Measurements from ENCODE around the gene TRANK1.
"Not testable (repeated sequence)": the region's sequence is repeated elsewhere in the genome, so short reads cannot be mapped to it uniquely, and the experiment has no call there.

TRANK1 gene

DNA sequence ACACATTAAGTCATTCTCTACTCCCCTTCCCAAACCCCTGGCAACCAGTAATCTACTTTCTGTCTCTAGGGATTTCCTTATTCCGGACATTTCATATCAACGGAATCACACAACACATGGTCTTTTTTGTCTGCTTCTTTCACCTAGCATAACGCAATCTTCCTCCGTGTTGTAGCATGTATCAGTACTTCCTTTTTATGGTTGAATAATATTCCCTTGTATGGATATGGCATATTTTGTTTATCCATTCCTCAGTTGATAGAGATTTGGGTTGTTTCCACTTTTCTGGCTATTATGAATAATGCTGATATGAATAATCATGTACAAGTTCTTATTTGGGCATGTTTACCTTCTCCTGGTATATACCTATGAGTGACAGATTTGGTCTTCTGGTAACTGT is 63.1 kb downstream of the TRANK1 start:
- no peak for DNase-seq

DNA sequence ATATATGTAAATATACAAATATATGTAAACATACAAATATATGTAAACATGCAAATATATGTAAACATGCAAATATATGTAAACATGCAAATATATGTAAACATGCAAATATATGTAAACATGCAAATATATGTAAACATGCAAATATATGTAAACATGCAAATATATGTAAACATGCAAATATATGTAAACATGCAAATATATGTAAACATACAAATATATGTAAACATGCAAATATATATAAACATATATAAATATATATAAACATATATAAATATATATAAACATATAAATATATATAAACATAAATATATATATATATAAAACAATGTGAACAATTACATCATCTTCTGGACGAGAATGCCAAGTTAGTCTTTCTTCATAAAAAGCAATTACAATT is 65.0 kb downstream of the TRANK1 start:
- not testable (repeated sequence) for DNase-seq

DNA sequence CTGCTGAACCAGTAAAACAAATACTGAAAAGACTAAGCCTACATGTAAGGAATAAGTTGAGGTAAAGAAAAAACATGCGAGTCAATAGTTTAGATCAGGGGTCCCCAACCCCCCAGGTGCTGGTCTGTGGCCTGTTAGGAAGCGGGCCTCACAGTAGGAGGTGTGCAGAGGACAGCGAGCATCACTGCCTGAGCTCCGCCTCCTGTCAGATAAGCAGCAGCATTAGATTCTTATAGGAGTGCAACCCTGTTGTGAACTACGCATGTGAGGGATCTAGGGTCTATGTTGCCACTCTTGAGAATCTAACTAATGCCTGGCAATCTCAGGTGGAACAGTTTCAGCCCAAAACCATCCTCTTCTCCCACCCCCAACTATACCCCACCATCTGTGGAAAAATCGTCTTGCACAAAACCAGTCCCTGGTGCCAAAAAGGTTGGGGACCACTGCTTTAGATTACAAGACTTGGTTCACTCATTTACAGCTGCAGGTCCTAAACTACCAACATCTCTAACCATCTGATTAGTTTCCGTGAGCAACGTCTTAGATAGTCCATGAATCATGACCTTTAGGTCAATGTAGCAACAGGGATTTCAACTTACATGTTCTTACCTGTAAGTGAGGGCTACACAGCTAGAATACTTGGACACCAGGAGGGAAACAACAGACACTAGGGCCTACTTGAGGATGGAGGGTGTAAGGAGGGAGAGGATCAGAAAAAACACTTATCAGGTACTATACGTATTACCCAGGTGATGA is 66.7 kb downstream of the TRANK1 start:
- DNase-seq = no peak

DNA sequence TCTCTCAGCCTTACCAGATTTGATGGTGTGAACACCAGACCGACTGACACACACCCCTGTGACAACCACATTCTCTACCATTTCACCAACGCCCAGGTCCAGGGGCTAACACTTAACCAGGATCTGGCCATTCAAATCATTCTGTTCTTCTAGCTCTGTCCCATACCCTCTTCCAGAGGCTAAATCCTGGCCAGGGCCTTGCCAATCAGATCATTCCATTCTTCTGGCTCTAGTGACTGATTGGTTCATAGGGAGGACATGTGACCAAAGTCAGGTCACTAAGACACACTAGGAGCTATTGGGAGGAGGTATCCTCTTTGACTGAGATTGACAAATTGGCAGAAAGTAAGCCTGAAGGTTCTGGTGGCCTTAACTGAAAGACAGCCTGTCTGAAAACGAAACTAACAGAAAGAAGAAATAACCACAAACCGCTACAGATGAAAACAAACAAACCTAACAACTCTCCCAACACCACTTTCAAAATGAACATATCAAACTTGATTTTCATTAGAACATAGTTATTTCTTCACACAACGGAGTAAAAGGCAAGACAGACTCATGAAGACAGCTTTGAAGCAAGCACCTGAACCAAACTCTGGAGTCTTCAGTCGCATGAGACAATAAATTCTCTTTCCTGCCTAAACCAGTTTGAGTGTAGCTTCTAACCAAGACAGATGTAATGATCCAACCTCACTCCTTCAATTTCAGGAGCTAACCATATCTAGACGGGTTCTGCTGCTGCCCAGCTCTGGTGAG is 68.5 kb downstream of the TRANK1 start:
- DNase-seq = peak; percentile 7

DNA sequence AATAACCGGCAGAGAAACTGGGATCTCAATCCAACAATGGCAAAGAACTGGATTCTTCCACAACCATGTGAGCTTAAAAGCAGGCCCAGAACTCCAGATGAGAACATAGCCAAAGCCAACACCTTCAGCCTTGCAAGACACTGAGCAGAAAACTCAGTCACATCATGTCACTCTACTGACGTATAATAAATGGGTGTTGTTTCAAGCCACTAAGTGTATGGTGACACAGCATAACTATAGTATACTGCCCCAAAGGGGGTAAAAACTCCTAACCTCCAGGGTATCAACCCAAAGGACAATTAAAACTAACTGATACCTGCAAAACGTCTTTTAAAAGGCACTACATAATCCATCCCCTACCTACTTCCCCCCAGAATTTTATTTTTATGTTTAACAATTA is 69.5 kb downstream of the TRANK1 start:
- DNase-seq = no peak

DNA sequence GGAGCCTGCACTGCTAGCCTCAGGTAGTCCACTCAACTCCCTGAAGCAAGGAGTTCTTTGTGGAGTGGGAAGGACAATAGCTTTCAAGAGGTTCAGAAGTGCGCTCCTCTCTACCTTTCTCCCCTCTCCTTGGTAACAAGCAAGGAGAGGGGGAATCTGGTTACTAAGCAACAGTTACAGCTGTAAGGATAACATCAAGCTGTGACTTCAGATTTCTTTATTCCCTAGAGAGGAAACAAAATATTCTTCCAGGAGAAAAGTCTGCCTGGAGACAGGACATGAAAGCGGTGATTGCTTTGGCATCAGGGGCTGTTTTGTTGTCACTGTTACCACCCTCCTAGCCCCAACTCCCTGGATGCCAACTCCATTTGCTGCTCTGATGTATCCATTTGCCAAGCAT is 70.4 kb downstream of the TRANK1 start:
- no peak for DNase-seq

DNA sequence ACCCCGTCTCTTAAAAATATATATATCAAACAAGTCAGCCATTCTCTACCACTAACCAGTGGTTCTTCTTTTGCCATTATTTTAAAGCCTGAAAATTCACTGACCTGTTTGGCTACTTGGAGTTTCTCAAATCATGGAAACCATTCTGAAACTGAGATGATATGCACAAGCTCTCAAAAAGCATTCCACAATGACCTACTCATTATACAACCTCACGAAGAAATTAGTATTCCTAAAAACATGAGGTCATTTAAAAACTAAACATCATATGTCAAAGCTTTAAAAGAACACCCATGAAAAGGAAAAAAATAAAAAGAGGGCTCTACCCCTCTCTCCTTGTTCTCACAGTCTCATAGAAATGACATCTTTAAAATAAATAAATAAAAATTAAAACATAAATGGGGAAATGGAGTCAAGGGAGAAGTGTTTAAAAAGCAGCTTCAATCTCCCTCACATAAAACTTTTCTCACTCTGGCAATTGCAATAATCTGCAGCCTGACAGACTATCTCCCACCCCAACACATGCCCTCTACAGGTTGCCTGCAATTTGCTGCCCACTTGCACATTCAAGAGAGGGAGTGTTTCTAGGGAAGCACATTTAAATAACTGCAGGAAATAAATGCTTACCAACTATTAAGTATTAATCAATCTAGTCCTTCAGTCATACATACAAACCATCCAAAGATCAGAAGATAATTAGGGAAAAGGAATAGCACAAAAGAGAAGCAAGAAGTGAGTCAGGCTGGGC is 73.3 kb downstream of the TRANK1 start:
- no peak for DNase-seq

DNA sequence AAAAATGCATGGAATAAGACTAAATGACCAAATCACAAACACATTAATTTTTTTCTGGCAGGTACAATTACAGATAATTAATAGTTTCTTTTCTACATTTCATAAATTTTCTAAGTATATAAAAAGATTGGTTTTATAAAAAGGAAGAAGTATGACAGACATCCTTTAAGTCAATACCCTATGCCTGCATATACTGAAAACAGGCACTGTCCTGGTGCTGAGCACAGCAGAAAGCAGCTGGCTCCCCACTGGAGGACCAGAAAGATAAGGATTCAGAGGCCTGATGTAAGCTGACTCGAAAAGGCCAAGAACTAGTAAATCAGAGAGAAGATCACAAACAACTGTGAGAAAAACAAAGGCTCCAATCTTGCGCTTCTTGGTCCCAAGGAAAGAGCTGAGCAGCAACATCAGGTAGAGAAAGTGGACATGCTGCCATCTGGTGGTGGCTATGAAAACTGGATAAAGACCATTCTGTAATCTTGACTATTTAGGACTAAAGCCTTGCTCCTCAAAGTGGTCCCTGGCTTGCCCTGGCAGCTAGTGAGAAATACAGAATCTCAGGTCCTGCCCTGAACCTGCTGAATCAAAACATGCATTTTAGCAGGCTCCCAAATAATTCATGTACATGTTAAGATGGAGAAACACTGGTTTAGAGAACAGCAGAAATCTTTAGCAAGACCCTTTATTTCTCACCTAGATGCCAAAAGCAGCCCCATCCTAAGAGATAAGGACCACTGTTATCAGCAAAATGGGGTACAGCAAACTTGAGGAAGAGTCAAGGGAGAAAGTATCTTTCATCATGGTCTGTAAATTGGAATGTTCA is 76.0 kb downstream of the TRANK1 start:
- peak; percentile 17 for DNase-seq

DNA sequence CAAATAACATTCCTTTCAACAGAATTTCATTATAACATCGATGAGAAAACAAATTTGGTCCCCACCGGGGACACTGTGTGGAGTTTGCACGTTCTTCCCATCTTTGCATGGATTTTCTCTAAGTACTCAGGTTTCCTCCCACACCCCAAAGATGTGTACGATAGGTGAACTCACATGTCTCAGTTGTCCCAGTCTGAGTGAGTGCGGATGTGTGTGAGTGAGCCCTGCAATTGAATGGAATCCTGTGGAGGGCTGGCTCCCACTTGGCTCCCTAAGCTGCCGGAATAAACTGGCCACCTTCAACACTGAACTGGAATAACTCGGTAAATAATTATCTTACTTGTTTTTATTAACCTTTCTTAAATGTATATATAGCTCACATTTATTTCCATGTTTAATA is 77.0 kb downstream of the TRANK1 start:
- no peak for DNase-seq

DNA sequence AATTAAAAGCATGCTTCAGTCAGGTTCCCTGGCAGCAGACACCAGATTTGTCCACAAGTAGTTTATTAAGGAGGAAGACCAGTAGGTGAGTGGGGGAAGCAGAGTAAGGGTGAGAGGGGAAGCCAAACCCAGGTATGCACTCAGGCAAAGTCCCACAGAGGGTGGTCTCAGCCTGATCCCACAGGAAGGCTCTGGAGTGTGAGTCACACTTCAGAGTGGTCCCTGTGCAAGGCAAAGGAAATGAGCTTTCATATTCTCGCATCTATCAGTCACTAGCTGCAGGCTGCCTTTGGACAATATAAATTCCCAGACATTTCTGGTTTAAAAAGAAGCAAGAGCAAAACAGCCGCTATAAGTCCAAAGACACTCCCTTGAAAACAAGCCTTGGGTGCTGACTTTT is 78.5 kb downstream of the TRANK1 start:
- DNase-seq = no peak

DNA sequence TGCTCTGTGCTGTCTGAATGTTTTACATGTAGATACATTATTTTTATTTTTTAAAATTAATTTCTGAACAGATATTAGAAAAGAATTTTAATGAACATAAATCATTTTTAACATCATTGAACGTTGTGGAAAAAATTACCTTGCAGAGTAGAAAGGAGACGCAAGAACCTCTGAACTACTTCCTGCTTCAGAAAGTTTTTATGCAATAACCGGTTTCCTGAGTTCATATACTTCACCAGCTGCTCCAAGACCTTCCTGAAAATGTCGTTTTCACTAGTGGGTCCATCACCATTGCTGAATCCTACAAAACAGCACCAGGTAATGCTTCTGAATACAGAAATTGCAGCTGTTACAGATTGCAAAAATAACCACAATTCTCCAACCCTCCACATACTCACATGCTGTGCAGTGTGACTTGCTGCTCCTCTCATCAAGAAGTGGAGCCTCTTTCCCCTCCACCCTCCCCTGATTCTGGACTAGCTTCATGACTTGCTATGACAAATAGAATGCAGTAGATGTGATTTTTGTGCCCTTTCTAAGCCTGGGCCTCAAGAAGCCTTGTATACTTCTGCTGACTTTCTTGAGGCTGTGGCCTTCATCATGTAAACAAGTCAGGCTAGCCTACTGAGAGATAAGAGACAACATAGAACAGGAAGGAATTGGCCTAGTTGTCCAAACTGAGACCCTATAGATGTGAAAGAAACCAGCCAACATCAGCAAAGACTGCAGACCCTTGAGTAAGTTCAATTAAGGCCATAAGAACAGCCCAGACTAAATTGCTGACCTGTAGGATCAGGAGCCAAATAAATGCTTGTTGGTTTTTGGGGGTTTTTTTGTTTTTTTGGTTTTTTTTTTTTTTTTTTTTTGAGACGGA is 80.4 kb downstream of the TRANK1 start:
- DNase-seq = no peak

DNA sequence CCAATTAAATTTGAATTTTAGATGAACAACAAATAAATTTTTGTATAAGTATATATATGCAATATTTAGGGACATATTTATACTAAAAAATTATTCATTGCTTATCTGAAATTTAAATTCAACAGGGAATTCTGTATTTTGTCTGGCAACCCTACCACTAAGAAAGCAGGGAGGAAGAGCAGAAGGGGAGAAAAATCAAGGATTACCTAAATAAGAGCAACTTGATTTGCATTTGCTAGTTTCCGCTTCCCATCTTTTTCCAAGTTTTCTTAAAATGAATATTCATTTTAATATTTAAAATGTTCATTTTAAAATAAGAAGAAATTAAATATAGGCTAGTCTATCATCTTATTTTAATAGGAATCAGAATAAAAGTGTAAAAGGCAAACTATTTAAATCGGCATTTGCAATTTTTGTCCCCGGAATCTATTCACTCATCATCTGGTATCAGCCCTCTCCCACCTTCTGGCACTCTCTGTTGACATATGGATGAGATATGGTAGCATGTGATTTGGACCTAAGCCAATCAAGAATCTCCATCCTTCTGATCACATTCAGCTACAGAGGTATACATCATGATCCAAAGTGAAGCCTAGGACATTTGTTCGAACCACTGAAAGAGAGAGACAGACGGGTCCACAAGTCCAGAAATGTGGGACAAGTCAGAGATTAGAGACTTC is 82.6 kb downstream of the TRANK1 start:
- no peak for DNase-seq

DNA sequence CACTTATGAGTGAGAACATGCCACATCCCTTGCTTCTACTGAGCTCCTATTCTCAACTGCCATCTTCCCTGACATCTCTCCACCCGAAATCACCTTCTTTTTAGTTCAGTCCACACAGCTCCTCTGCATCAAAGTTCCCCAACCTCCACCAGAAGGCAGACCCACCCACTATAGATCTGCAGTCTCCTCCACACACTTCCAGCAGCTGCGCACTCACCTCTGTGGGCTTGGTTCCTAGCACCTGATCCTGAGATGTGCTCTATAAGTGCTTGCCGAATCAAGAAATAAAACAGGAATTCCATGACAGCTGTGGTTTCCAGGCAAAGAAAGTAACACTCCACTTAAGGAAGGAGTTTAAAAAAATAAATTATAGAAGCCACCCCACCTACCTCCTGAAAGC is 85.4 kb downstream of the TRANK1 start:
- DNase-seq = no peak

DNA sequence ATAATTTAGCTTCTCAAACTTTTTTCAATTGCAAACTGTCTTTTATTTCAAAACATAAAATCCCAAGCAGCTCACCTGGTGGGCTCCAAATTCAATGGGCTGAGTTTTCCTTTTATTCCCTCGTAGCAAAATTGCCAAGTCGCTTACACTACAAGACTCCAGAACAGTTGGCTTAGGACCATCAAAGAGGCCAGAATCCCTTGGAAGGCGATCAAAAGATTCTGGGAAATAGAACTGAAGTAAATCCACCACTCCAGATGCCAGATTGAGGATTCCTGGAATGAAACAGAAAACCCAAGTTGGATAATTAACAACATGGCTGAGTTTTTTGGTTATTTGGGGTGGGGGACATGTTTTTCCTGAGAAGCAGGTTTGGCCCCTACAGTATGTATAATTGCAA is 92.8 kb downstream of the TRANK1 start:
- no peak for DNase-seq

DNA sequence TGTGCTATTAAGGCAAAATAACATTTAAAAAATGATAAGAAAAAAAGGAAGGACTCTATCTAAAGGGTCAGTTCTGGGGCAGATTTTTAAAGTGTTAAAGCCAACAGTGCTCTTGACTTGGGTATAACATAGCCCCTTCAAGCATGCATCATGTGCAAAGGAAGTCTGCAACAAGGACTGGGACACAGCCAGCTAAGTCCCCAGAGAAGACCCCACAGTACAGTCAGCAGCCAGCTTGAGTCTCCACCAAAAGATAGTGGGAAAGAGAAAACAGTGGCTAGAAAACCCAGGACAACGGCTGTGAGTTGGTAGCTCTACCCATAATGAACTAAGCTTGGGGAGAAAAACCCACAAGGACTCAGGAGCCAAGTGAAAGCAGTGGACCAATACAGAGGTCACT is 94.1 kb downstream of the TRANK1 start:
- DNase-seq = no peak

DNA sequence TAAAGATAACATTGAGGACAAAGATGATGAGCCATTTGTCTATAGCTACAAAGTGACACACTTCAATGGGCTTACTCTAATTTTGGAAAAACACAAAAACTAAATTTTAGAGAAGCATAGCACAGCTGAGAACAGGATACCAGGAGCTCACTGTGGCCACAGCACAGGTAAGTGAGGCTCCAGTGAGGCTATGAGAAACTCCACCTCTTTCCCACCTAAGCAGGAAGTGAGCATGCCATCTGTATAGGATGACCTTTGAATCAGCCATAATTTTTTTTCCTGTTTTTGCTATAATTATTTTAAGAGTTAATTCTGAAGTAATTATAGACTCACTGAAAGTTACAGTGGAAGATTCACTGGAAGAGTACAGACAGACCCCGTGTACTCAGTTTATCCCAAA is 98.4 kb downstream of the TRANK1 start:
- no peak for DNase-seq

DNA sequence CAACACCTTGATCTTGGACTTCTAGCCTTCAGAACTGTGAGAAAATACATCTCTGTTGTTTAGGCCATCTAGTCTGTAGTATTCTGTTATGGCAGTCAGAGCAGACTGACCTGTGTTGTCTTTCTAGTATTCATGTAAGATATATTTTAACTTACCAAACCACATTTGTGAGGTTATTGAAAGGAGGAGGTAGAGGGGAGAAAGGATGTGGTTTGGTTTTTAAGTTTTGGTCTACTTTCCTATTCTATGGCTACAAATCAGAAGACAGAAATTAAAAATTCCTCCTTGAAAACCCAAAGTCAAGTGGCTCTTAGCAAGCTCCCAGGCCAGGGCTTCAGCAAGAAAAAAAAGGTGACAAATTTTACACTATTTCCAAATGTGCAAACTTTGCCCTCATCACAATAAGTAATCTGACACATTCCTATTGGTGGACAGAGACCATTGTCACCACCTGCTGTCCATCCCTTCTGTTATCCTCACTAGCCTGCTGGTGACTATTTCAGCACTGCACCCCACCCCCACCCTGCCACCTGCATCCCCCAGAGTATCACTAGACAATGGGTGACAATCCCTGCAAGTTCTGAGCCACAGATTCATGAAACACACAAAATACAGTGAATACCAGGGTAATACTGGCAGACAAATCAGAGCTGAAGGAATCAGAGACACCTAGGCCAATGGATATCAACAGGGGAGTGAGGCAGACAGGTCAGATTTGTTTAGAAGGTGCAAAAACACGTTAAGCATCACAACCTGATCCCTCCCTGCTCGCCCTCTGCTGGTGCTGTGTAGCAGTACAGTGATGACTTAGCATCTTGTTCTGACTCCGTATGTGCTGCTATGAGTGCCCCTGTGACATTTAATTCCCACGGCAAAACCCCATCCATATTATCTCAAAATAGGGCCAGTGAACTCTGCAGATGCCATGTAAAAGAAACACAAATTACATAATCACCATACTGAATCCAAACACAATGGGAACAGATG is 101.5 kb downstream of the TRANK1 start:
- peak; percentile 16 for DNase-seq

DNA sequence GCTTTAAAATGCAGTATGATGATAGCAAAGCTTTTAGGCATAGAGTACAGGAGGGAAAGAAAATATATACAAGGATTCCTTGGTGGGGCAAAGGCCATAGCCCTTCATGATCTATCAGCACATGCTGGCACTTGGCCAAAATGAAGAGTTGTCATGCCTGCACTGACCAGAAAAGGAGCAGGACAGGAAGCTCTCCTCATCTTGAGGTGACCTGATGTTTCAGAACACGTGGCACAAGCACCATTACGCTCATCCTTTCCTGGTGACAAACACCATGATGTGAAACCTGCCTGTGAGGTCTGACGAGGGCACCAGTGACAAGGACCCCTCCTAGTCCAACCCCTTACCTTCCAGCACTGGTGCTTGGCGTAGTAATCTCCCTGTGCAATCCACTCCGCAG is 102.6 kb downstream of the TRANK1 start:
- DNase-seq = no peak

DNA sequence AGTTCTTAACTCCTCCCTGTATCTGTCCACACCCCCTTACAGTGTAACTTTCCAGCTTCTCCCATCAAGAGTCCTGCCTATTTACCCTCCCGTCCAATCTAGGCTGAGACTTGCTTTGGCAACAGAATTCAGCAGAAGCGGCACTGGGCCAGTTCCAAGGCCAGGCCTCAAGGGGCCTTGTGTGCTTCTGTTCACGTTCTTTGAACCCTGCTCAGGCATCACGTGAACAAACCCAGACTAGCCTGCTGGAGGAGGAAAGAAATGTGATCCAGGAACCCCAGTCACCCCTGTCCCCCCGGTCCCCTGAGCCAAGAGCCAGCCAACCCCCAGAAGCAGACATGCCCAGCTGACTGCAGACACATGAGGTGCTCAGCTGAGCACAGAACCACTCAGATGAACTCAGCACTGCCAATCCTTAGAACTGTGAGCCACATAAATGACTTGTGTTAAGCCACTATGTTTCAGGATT is 104.4 kb downstream of the TRANK1 start:
- no peak for DNase-seq

DNA sequence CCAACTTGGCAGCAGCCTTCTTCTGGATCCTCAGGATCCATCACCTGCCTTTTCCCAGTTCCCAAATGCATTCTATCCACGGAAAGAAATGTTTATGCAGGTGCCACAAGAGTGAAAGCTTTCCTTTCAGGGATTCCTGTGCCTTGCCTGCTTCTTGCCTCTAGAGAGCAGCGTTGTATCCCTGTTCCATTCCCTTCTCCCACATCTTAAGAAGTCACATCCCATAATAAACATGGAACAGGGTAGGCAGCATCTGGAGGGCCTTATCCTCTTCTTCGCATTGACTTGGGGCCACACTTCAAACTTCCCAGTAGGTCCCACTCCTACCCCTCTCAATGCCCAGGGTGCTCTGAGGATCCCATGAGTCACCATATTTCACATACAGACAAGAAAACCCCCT is 107.8 kb downstream of the TRANK1 start:
- DNase-seq = no peak

All from CD4-positive, alpha-beta T cell treated with Interferon gamma for 1 hour (primary cell).